Neural crest cell (in vitro differentiated cells): ENCODE results near the gene LRRN4CL. TPM values are rescaled to one million over a fixed set of nuclear protein-coding genes. Genes with fewer than 3 reads are reported as not detected.

ENCODE experiments used
- DNase-seq: peaks from one replicate; pipeline ENCODE4 v3.0.0; 2021; ENCODE audit warnings: low read depth, mixed read lengths, low spot score
- H3K27ac Mint-ChIP-seq: one replicate; pipeline ENCODE4 v1.8.0; 2021; ENCODE audit warnings: mild to moderate bottlenecking, mixed read lengths; ENCODE audit not compliant: unreplicated experiment
- H3K27me3 Mint-ChIP-seq: 2 replicates; pipeline ENCODE4 v1.8.0; 2021; ENCODE audit warnings: low read depth, mild to moderate bottlenecking, mixed read lengths
- H3K36me3 Mint-ChIP-seq: 2 replicates; pipeline ENCODE4 v1.8.0; 2021; ENCODE audit warnings: low read depth, mild to moderate bottlenecking, mixed read lengths
- H3K4me1 Mint-ChIP-seq: 2 replicates; pipeline ENCODE4 v1.8.0; 2021; ENCODE audit warnings: mixed read lengths
- H3K4me3 Mint-ChIP-seq: one replicate; pipeline ENCODE4 v1.8.0; 2021; ENCODE audit warnings: mild to moderate bottlenecking, mixed read lengths
- H3K9me3 Mint-ChIP-seq: 2 replicates; pipeline ENCODE4 v1.8.0; 2021; ENCODE audit warnings: mixed read lengths
- total RNA-seq: library from RNA; stranded (reverse); gene quantifications from 2 replicates; pipeline ENCODE4 v1.2.1, GENCODE V29; 2021
- TF ChIP-seq, protein P1 (sequence below): fragments of 200-600 bp; sonication (generic); conservative IDR thresholded peaks from 2 replicates; pipeline ENCODE4 v1.5.0; 2021; ENCODE audit warnings: antibody characterized with exemption, mild to moderate bottlenecking

Gene LRRN4CL
- total RNA-seq, 1 donor from 2014 or later: 1.8 TPM

DNA sequence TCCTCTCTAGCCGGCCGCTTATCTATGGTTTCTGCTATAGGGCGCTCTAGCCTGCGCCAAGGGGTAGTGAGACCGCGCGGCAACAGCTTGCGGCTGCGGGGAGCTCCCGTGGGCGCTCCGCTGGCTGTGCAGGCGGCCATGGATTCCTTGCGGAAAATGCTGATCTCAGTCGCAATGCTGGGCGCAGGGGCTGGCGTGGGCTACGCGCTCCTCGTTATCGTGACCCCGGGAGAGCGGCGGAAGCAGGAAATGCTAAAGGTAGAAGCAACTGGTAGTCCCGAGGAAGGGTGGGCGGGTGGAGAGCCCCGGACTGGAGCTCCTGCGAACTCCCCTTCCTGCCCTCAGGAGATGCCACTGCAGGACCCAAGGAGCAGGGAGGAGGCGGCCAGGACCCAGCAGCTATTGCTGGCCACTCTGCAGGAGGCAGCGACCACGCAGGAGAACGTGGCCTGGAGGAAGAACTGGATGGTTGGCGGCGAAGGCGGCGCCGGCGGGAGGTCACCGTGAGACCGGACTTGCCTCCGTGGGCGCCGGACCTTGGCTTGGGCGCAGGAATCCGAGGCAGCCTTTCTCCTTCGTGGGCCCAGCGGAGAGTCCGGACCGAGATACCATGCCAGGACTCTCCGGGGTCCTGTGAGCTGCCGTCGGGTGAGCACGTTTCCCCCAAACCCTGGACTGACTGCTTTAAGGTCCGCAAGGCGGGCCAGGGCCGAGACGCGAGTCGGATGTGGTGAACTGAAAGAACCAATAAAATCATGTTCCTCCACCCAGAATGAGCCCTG is 17.5 kb downstream of the LRRN4CL start, which contains the start of the genes LBHD1 and UQCC3:
TSS of gene LBHD1 (minus strand) at position 660 of the 782 bp plus-strand sequence. CDS start 2,236 bp downstream, outside the sequence.
TSS of gene UQCC3 (plus strand) at position 66 of the 782 bp plus-strand sequence. CDS start at position 139, 73 bp downstream.
- H3K4me1 Mint-ChIP-seq: peaks cover 47% of the 10 kb centered on the region
- H3K27me3 Mint-ChIP-seq: no peaks in the 10 kb centered on the region
- peak within 1 kb of the TSS; percentile 97 for H3K27ac Mint-ChIP-seq
- peaks cover 10% of the 10 kb centered on the region for H3K36me3 Mint-ChIP-seq
- H3K9me3 Mint-ChIP-seq: no peaks in the 10 kb centered on the region
- TF ChIP-seq, protein P1, sequence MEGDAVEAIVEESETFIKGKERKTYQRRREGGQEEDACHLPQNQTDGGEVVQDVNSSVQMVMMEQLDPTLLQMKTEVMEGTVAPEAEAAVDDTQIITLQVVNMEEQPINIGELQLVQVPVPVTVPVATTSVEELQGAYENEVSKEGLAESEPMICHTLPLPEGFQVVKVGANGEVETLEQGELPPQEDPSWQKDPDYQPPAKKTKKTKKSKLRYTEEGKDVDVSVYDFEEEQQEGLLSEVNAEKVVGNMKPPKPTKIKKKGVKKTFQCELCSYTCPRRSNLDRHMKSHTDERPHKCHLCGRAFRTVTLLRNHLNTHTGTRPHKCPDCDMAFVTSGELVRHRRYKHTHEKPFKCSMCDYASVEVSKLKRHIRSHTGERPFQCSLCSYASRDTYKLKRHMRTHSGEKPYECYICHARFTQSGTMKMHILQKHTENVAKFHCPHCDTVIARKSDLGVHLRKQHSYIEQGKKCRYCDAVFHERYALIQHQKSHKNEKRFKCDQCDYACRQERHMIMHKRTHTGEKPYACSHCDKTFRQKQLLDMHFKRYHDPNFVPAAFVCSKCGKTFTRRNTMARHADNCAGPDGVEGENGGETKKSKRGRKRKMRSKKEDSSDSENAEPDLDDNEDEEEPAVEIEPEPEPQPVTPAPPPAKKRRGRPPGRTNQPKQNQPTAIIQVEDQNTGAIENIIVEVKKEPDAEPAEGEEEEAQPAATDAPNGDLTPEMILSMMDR: no peak
- H3K4me3 Mint-ChIP-seq: peak within 1 kb of the TSS; percentile 100
- peak; percentile 72 for DNase-seq

DNA sequence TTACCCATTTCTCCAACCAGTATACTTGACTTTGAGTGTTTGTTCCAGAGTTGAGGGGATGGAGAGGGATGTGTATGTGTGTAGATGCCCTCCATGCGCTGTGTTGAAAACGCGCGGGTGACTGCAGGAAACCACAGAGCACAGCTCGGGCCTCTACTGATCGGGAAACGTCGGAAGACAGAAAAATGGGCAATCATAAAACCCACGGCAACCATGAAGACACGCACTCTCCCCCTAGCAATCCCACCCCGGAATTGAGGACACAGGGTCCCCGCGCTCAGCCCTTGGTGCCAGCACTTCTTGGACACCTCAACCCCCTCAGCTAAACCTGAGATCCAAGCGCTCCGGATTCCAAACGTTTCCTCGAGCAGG is 18.1 kb downstream of the LRRN4CL start:
- DNase-seq: no peak
- Mint-ChIP-seq H3K9me3 (no peaks in the 10 kb centered on the region), H3K4me1 (peaks cover 53% of the 10 kb centered on the region), H3K27ac (peak overlapping the region; percentile 97), H3K36me3 (peaks cover 10% of the 10 kb centered on the region), H3K4me3 (peak overlapping the region; percentile 100), H3K27me3 (no peaks in the 10 kb centered on the region)
- TF ChIP-seq, protein P1: no peak

DNA sequence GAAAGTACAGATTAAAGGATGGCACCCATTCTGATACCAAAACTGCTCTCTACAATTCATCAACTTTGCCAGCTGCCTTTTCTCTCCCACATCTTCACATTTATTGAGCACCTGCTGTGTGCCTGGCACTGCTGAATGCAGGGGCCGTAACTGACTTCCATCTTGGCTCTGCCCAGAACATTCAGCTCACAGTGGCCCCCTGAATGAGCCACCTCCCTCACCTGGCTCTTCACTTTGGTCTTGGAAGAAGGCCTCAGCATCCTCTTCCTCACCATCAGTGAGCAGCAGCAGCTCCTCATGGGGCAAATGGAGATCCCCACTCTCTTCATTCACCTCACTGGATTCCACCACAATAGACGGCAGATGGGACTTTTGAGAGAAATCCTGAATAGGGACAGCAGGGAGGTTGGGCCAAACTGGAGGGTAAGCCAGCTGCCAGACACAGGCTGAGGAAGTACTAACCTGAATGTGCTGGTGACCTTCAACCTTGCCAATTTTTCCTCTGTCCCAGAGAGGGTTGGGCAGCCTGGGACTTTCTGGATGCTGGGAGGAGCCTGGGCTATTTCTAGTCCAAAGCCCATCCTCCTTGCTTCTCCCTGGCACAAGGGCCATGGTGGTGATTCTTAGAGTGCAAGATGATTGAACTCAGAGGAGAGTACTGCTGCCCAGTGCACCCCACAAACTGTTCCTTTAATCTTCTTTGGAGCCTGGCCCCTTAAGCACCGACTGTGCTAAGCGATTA is 19.7 kb downstream of the LRRN4CL start:
- no peak for DNase-seq
- TF ChIP-seq, protein P1: no peak
- H3K4me3 Mint-ChIP-seq: peak overlapping the region; percentile 100
- H3K36me3 Mint-ChIP-seq: peaks cover 16% of the 10 kb centered on the region
- H3K4me1 Mint-ChIP-seq: peaks cover 60% of the 10 kb centered on the region
- H3K9me3 Mint-ChIP-seq: no peaks in the 10 kb centered on the region
- no peak overlapping the region for H3K27ac Mint-ChIP-seq
- H3K27me3 Mint-ChIP-seq: peaks cover 6% of the 10 kb centered on the region

DNA sequence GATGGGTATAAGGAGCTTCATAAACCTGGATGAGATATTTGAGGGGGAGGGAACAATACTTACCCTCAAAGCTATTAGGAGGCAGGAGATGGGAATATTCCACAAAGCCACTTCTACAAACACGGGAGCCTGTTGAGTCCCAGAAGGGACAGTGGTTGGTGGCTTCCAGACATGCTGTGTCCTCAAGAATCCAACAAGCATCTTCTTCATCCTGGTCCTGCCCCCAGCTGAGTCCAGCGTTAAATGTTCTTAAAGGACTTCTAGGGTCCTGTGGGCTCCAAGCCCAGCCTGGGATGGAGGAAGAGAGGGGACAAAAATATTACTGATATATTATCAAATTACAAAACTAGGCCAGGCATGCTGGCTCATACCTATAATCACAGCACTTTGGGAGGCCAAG is 21.9 kb downstream of the LRRN4CL start:
- peaks cover 59% of the 10 kb centered on the region for H3K4me1 Mint-ChIP-seq
- no peak for DNase-seq
- peak overlapping the region; percentile 100 for H3K4me3 Mint-ChIP-seq
- H3K27me3 Mint-ChIP-seq: peaks cover 6% of the 10 kb centered on the region
- no peaks in the 10 kb centered on the region for H3K9me3 Mint-ChIP-seq
- no peak overlapping the region for H3K27ac Mint-ChIP-seq
- TF ChIP-seq, protein P1: no peak
- H3K36me3 Mint-ChIP-seq: peaks cover 18% of the 10 kb centered on the region

DNA sequence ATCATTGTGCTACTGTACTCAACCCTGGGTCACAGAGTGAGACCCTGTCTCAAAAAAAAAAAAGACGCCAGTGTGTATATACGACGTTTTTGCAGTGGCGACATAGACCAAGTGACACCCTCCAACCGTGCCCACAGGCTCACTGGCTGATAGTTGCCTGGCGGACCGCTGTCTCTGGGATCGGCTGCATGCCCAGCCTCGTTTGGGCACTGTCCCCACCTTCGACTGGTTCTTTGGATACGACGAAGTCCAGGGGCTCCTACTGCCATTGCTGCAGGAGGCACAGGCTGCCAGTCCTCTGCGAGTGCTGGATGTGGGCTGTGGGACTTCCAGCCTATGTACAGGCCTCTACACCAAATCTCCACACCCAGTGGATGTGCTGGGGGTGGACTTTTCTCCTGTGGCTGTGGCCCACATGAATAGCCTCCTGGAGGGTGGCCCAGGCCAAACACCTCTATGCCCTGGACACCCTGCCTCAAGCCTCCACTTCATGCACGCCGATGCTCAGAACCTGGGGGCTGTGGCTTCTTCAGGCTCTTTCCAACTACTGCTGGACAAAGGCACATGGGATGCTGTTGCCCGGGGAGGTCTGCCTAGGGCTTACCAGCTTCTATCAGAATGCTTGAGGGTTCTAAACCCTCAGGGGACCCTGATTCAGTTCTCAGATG is 22.9 kb downstream of the LRRN4CL start:
- no peaks in the 10 kb centered on the region for H3K9me3 Mint-ChIP-seq
- peaks cover 6% of the 10 kb centered on the region for H3K27me3 Mint-ChIP-seq
- peaks cover 49% of the 10 kb centered on the region for H3K4me1 Mint-ChIP-seq
- no peak for DNase-seq
- TF ChIP-seq, protein P1: no peak
- peak overlapping the region; percentile 100 for H3K4me3 Mint-ChIP-seq
- H3K27ac Mint-ChIP-seq: peak overlapping the region; percentile 98
- H3K36me3 Mint-ChIP-seq: peaks cover 15% of the 10 kb centered on the region
